ENCODE results near the gene RNH1.

Gene RNH1

GRCh38 chr11:445765-446588 is 61.1 kb downstream of the RNH1 start:
- no peak for TF ChIP-seq CTCF (IDR thresholded peaks at IDR 0.05; ENCODE audit: low read depth, low read length, missing control alignments)
- DNase-seq = no peak
- in situ Hi-C loops (cut with HindIII; ENCODE audit: low pct_ligation_motif_present, low sequenced_read_pairs) = no loop called here
- Histone ChIP-seq H3K4me3 (ENCODE audit: low read depth, low read length) (no peak overlapping the region), H3K27ac (no peak overlapping the region), H3K36me3 (replicated peaks) (no peaks in the 10 kb centered on the region), H3K27me3 (replicated peaks) (no peaks in the 10 kb centered on the region)

All from brain microvascular endothelial cell (primary cell).